Liver (tissue), 9 donors: ENCODE measurements around the gene LOXL3. TPM values are rescaled to one million over a fixed set of nuclear protein-coding genes. Genes with fewer than 3 reads are reported as not detected.

Source experiments
- DNase-seq: peaks from one replicate; pipeline ENCODE4 v3.0.0-alpha.2; 2017; ENCODE audit warnings: low spot score
- H3K27ac ChIP-seq, 2 donors: one replicate each; pipeline ENCODE4 v1.7.0; 2013; ENCODE audit warnings: inconsistent platforms in 2 of 2, low read length in 2 of 2, control low read depth in 1 of 2, low read depth in 1 of 2, mild to moderate bottlenecking in 1 of 2
- H3K27me3 ChIP-seq, 4 donors: one replicate each; pipeline versions ENCODE4 v1.6.1 to v1.7.0; 2013; ENCODE audit warnings: low read length in 3 of 4, inconsistent platforms in 1 of 4, mild to moderate bottlenecking in 1 of 4, moderate library complexity in 1 of 4; ENCODE audit not compliant: control insufficient read depth in 4 of 4, insufficient read depth in 4 of 4
- H3K36me3 ChIP-seq, 4 donors: one replicate each; pipeline versions ENCODE4 v1.6.1 to v1.7.0; 2013; ENCODE audit warnings: low read length in 3 of 4, mild to moderate bottlenecking in 3 of 4, low read depth in 1 of 4, moderate library complexity in 1 of 4; ENCODE audit not compliant: control insufficient read depth in 4 of 4, insufficient read depth in 3 of 4
- H3K4me1 ChIP-seq, 4 donors: one replicate each; pipeline versions ENCODE4 v1.6.1 to v1.7.0; 2013; ENCODE audit warnings: low read length in 3 of 4, mild to moderate bottlenecking in 3 of 4, moderate library complexity in 1 of 4; ENCODE audit not compliant: control insufficient read depth in 4 of 4, insufficient read depth in 4 of 4
- H3K4me3 ChIP-seq, 3 donors: one replicate each; pipeline versions ENCODE4 v1.6.1 to v1.7.0; 2013; ENCODE audit warnings: low read length in 3 of 3, control low read depth in 1 of 3, low read depth in 1 of 3, mild to moderate bottlenecking in 1 of 3
- H3K9ac ChIP-seq, 2 donors: one replicate each; pipeline ENCODE4 v1.7.0; 2013; ENCODE audit warnings: low read length in 2 of 2, mild to moderate bottlenecking in 2 of 2, moderate library complexity in 2 of 2, control low read depth in 1 of 2, low read depth in 1 of 2
- H3K9me3 ChIP-seq, 4 donors: one replicate each; pipeline versions ENCODE4 v1.6.1 to v1.7.0; 2013; ENCODE audit warnings: low read length in 3 of 4; ENCODE audit not compliant: control insufficient read depth in 4 of 4
- CTCF ChIP-seq: fragments of 150-350 bp; IDR thresholded peaks from 2 replicates; pipeline ENCODE4 v1.5.1; 2017; ENCODE audit warnings: improper control_type of control experiment, low read depth, low read length; ENCODE audit not compliant: missing input control
- EGR1 ChIP-seq, 2 donors: IDR thresholded peaks; 2 replicates each; pipeline ENCODE4 v1.6.1; 2016 to 2018; ENCODE audit warnings: antibody characterized with exemption in 2 of 2, low read depth in 2 of 2
- FOXA1 ChIP-seq: IDR thresholded peaks from 2 replicates; pipeline ENCODE4 v1.6.1; 2016; ENCODE audit warnings: antibody characterized with exemption
- FOXA2 ChIP-seq: IDR thresholded peaks from 2 replicates; pipeline ENCODE4 v1.6.1; 2016; ENCODE audit warnings: antibody characterized with exemption
- GABPA ChIP-seq, 2 donors: IDR thresholded peaks in 1 of 2; conservative IDR thresholded peaks in 1 of 2; 2 replicates each; pipeline ENCODE4 v1.6.1; 2016; ENCODE audit warnings: antibody characterized with exemption in 2 of 2, mild to moderate bottlenecking in 1 of 2, moderate library complexity in 1 of 2
- HNF4A ChIP-seq, 2 donors: conservative IDR thresholded peaks; 2 replicates each; pipeline ENCODE4 v1.6.1; 2016; ENCODE audit warnings: antibody characterized with exemption in 2 of 2, mild to moderate bottlenecking in 2 of 2
- HNF4G ChIP-seq: IDR thresholded peaks from 2 replicates; pipeline ENCODE4 v1.6.1; 2016; ENCODE audit warnings: antibody characterized with exemption
- JUND ChIP-seq, 2 donors: IDR thresholded peaks; 2 replicates each; pipeline ENCODE4 v1.6.1; 2016; ENCODE audit warnings: antibody characterized with exemption in 2 of 2
- MAX ChIP-seq: IDR thresholded peaks from 2 replicates; pipeline ENCODE4 v1.6.1; 2016; ENCODE audit warnings: antibody characterized with exemption
- RAD21 ChIP-seq, 2 donors: IDR thresholded peaks; 2 replicates each; pipeline ENCODE4 v1.6.1; 2016; ENCODE audit warnings: antibody characterized with exemption in 2 of 2, mild to moderate bottlenecking in 2 of 2
- REST ChIP-seq: IDR thresholded peaks from 2 replicates; pipeline ENCODE4 v1.6.1; 2016; ENCODE audit warnings: antibody characterized with exemption, mild to moderate bottlenecking
- RXRA ChIP-seq, 2 donors: IDR thresholded peaks; 2 replicates each; pipeline ENCODE4 v1.6.1; 2017 to 2018; ENCODE audit warnings: antibody characterized with exemption in 2 of 2, mild to moderate bottlenecking in 1 of 2
- SP1 ChIP-seq: IDR thresholded peaks from 2 replicates; pipeline ENCODE4 v1.6.1; 2018; ENCODE audit warnings: antibody characterized with exemption, mild to moderate bottlenecking
- TAF1 ChIP-seq: conservative IDR thresholded peaks from 2 replicates; pipeline ENCODE4 v1.6.1; 2016; ENCODE audit warnings: antibody characterized with exemption, mild to moderate bottlenecking
- YY1 ChIP-seq: IDR thresholded peaks from 2 replicates; pipeline ENCODE4 v1.6.1; 2016; ENCODE audit warnings: antibody characterized with exemption, mild to moderate bottlenecking
- WGBS: extraction: QIAGEN DNeasy Blood & Tissue Kit; methylation state at CpG from one replicate; pipeline ENCODE4 v1.1.7; 2013; 5-methylcytosine and 5-hydroxymethylcytosine counted together
- polyA plus RNA-seq, 2 donors: library from polyadenylated mRNA; stranded (reverse) in 1 of 2; unstranded in 1 of 2; fragments of 200-250 nt in 1 of 2; fragments of >200 nt in 1 of 2; fragmentation: Nextera tagmentation in 1 of 2; extraction: Ambion mirVana in 1 of 2; gene quantifications; one replicate each; pipeline versions ENCODE4 v1.2.1 to v1.2.3, GENCODE V29; 2013 to 2015
- total RNA-seq, 2 donors: library from RNA; depleted of rRNA; stranded (reverse); fragments of >200 nt; gene quantifications; one replicate each; pipeline ENCODE4 v1.2.3, GENCODE V29; 2014
- TF ChIP-seq, protein P1 (sequence below): IDR thresholded peaks from 2 replicates; pipeline ENCODE4 v1.6.1; 2016; ENCODE audit warnings: antibody characterized with exemption
- TF ChIP-seq, protein P2 (sequence below): IDR thresholded peaks from 2 replicates; pipeline ENCODE4 v1.6.1; 2016; ENCODE audit warnings: antibody characterized with exemption
- donor health status: healthy.
- donor health status: healthy.
- donor health status: healthy.
- donor health status: healthy.
- donor health status: healthy.

Gene LOXL3
- total and polyA plus RNA-seq, 4 donors = 0.31 to 2.8 (median 1.3) TPM

GRCh38 chr2:74530239-74531187 lies 23.2 kb downstream of the LOXL3 start:
- Histone ChIP-seq H3K36me3 (peaks cover 9 to 26% (median 17%) of the 10 kb centered on the region in 4 donors), H3K4me1 (peaks cover 8 to 26% (median 19%) of the 10 kb centered on the region in 4 donors), H3K9me3 (no peaks in the 10 kb centered on the region), H3K27ac (peak overlapping the region; percentile 65 to 85), H3K9ac (peak overlapping the region; percentile 15 to 48), H3K27me3 (no peaks in the 10 kb centered on the region), H3K4me3 (peak overlapping the region; percentile 62 to 74 (median 67))
- TF ChIP-seq CTCF (no peak), JUND (IDR thresholded peaks at IDR 0.05) (no peak)
- TF ChIP-seq, protein P1, sequence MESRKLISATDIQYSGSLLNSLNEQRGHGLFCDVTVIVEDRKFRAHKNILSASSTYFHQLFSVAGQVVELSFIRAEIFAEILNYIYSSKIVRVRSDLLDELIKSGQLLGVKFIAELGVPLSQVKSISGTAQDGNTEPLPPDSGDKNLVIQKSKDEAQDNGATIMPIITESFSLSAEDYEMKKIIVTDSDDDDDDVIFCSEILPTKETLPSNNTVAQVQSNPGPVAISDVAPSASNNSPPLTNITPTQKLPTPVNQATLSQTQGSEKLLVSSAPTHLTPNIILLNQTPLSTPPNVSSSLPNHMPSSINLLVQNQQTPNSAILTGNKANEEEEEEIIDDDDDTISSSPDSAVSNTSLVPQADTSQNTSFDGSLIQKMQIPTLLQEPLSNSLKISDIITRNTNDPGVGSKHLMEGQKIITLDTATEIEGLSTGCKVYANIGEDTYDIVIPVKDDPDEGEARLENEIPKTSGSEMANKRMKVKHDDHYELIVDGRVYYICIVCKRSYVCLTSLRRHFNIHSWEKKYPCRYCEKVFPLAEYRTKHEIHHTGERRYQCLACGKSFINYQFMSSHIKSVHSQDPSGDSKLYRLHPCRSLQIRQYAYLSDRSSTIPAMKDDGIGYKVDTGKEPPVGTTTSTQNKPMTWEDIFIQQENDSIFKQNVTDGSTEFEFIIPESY = no peak
- 8% methylated on average over 54 of the region's 54 CpGs for WGBS
- DNase-seq = peak; percentile 84

- peak; percentile 95 for DNase-seq
- WGBS = under 1% methylated on average over 87 of the region's 87 CpGs
- peak within 1 kb of the TSS; percentile 74 to 86 for H3K9ac ChIP-seq
- no peaks in the 10 kb centered on the region for H3K9me3 ChIP-seq
- H3K27me3 ChIP-seq = no peaks in the 10 kb centered on the region
- H3K4me1 ChIP-seq = peaks cover 8 to 26% (median 19%) of the 10 kb centered on the region in 4 donors
- H3K27ac ChIP-seq = peak within 1 kb of the TSS; percentile 80 to 85
- H3K36me3 ChIP-seq = peaks cover 9 to 26% (median 17%) of the 10 kb centered on the region in 4 donors
- H3K4me3 ChIP-seq = peak within 1 kb of the TSS; percentile 67 to 100 (median 97)
- peak; percentile 72 to 87 for TF ChIP-seq RXRA (IDR thresholded peaks at IDR 0.05)
- peak; percentile 69 to 82 for TF ChIP-seq HNF4A (conservative IDR thresholded peaks at IDR 0.05)
- no peak for TF ChIP-seq FOXA2
- TF ChIP-seq JUND (IDR thresholded peaks at IDR 0.05) = peak; percentile 62 to 72
- peak; percentile 76 for TF ChIP-seq FOXA1
- TF ChIP-seq EGR1 (IDR thresholded peaks at IDR 0.05; ENCODE audit: low read depth in 2 of 2) = peak; percentile 49 to 65
- TF ChIP-seq TAF1 = peak; percentile 46
- peak; percentile 67 to 68 for TF ChIP-seq RAD21 (IDR thresholded peaks at IDR 0.05)
- TF ChIP-seq, protein P1 = peak; percentile 97
- TF ChIP-seq, protein P2, sequence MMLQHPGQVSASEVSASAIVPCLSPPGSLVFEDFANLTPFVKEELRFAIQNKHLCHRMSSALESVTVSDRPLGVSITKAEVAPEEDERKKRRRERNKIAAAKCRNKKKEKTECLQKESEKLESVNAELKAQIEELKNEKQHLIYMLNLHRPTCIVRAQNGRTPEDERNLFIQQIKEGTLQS = no peak
- peak; percentile 67 to 96 for TF ChIP-seq GABPA (IDR thresholded peaks at IDR 0.05 in 1 of 2, conservative IDR thresholded peaks at IDR 0.05 in 1 of 2)
- TF ChIP-seq YY1 = peak; percentile 99
- TF ChIP-seq SP1 = peak; percentile 94
- peak; percentile 93 for TF ChIP-seq MAX
- no peak for TF ChIP-seq HNF4G
- peak; percentile 87 for TF ChIP-seq REST
These were observed 24.1 kb downstream of the LOXL3 start, which contains the start of the genes AUP1 and HTRA2 for GRCh38 chr2:74529357-74530238. TSS of gene AUP1 (minus strand) at chr2:74529706. CDS start at chr2:74529629, 77 bp downstream. TSS of gene HTRA2 (plus strand) at chr2:74529933. CDS start at chr2:74530007, 74 bp downstream.
